NCI-H748 (cell line): ENCODE measurements around the gene ARFGEF2.
A peak's percentile ranks its signal among the peaks of the same experiment; 100 is the strongest.
"Not testable (repeated sequence)": the region's sequence is repeated elsewhere in the genome, so short reads cannot be mapped to it uniquely, and the experiment has no call there.

ENCODE experiments used
- DNase-seq: peaks from one replicate; lab custom pipeline; 2025; ENCODE audit not compliant: unreplicated experiment; lab: John Stamatoyannopoulos, UW

The ARFGEF2 gene

GRCh38 chr20:48951041-48951440 lies 29.5 kb downstream of the ARFGEF2 start:
- no peak for DNase-seq

- no peak for DNase-seq
These were observed 30.1 kb downstream of the ARFGEF2 start for GRCh38 chr20:48951646-48952045.

- DNase-seq: no peak
These were observed 31.1 kb downstream of the ARFGEF2 start for GRCh38 chr20:48952656-48953055.

- no peak for DNase-seq
These were observed 32.1 kb downstream of the ARFGEF2 start for GRCh38 chr20:48953653-48954052.

- DNase-seq: no peak
These were observed 34.5 kb downstream of the ARFGEF2 start for GRCh38 chr20:48956052-48956451.

GRCh38 chr20:48957053-48957481 lies 35.6 kb downstream of the ARFGEF2 start:
- DNase-seq: no peak

- DNase-seq: no peak
These were observed 36.0 kb downstream of the ARFGEF2 start for GRCh38 chr20:48957533-48957932.

- DNase-seq: no peak
These were observed 37.2 kb downstream of the ARFGEF2 start for GRCh38 chr20:48958743-48959142.

GRCh38 chr20:48959899-48960550 lies 38.5 kb downstream of the ARFGEF2 start:
- no peak for DNase-seq

GRCh38 chr20:48962421-48962820 lies 40.9 kb downstream of the ARFGEF2 start:
- no peak for DNase-seq

GRCh38 chr20:48962976-48963771 lies 41.7 kb downstream of the ARFGEF2 start:
- DNase-seq: no peak

- no peak for DNase-seq
These were observed 43.8 kb downstream of the ARFGEF2 start for GRCh38 chr20:48965189-48965910.

- DNase-seq: no peak
These were observed 49.3 kb downstream of the ARFGEF2 start for GRCh38 chr20:48970681-48971365.

- no peak for DNase-seq
These were observed 50.4 kb downstream of the ARFGEF2 start for GRCh38 chr20:48971956-48972355.

GRCh38 chr20:48972816-48973215 lies 51.3 kb downstream of the ARFGEF2 start:
- DNase-seq: no peak

GRCh38 chr20:48975955-48976354 lies 54.4 kb downstream of the ARFGEF2 start:
- no peak for DNase-seq

- DNase-seq: not testable (repeated sequence)
These were observed 58.5 kb downstream of the ARFGEF2 start for GRCh38 chr20:48979980-48980379.

- DNase-seq: no peak
These were observed 62.2 kb downstream of the ARFGEF2 start for GRCh38 chr20:48983423-48984400.

GRCh38 chr20:48984575-48985219 lies 63.2 kb downstream of the ARFGEF2 start:
- DNase-seq: no peak

GRCh38 chr20:48986899-48987298 lies 65.4 kb downstream of the ARFGEF2 start:
- peak; percentile 29 for DNase-seq
